Activated T-cell treated with anti-CD3 and anti-CD28 coated beads, Interleukin-2, amount 50 U/mL, for 48 hours (primary cell): ENCODE results near the gene NEK5.
"Not testable (repeated sequence)": the region's sequence is repeated elsewhere in the genome, so short reads cannot be mapped to it uniquely, and the experiment has no call there.

ENCODE experiments used
- DNase-seq, 2 experiments: peaks; one replicate each; pipeline ENCODE4 v3.0.0-alpha.2; 2020

The NEK5 gene

DNA sequence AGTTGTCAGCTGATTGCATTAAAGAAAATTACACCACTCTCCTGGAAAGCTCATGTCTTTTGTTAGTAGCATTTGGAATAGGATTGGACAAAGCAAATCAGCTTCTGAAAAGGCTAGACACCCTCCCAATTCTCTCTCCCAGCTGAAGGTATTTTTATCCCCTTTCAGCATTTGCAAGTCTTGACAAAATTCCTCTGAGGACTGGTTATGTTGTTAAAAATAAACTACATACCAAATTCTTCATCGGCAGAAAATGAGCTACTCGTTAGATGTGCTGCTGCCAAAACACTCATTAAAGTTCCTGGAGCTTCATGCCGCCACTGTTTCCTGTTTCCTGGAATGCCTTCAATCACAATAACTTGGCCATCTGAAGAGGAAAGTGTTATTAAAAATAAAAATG, 67.3 kb downstream of the NEK5 start:
- no peak for DNase-seq

- DNase-seq = not testable (repeated sequence)
Measured at GRCh38 chr13:52061064-52061463, 67.8 kb downstream of the NEK5 start.

GRCh38 chr13:52053460-52053859, 75.4 kb downstream of the NEK5 start:
- DNase-seq = no peak

DNA sequence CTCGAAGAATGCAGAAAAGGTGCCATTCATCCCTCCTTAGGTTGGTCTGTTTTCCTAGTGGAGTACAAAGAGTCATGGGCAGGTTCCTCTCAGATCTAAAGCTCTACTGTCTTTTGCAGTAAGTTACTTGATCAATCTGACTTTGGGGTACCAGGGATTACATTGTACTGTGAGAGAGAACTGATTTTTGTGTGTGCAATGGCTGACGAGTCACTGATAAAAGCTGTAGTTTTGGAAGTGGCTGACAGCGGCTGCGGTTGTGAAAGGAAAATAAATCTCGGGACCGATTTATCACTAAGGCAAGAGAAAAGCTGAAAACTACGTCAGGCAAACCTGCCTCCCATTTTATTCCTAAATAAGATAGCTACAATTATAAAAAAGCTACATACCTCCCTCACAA, 77.5 kb downstream of the NEK5 start:
- DNase-seq = no peak

GRCh38 chr13:52048516-52048915, 80.4 kb downstream of the NEK5 start:
- DNase-seq = no peak

- DNase-seq = no peak
Measured at GRCh38 chr13:52047463-52047862, 81.4 kb downstream of the NEK5 start.

DNA sequence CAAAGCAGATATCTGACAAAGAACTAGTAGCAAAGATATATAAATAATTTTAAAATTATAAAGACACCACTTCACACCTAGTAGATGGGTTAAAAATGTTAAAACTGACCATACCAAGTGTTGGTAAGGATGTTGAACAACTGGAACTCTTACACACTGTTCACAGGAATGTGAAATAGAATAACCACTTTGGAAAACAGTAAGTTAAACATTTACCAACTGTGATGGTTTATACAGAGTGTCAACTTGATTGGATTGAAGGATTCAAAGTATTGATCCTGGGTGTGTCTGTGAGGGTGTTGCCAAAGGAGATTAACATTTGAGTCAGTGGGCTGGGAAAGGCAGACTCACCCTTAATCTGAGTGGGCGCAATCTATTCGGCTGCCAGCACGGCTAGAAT, 85.2 kb downstream of the NEK5 start:
- DNase-seq = no peak

- DNase-seq = no peak
Measured at GRCh38 chr13:52036037-52036436, 92.8 kb downstream of the NEK5 start.

GRCh38 chr13:52034616-52035226, 94.2 kb downstream of the NEK5 start:
- no peak for DNase-seq

- DNase-seq = no peak
Measured at GRCh38 chr13:52033039-52033438, 95.8 kb downstream of the NEK5 start.

- DNase-seq = not testable (repeated sequence)
Measured at GRCh38 chr13:52030401-52030800, 98.5 kb downstream of the NEK5 start.

- no peak for DNase-seq
Measured at GRCh38 chr13:52029569-52029968, 99.3 kb downstream of the NEK5 start.

- no peak for DNase-seq
Measured at GRCh38 chr13:52027832-52028231, 101.0 kb downstream of the NEK5 start.

- DNase-seq = no peak
Measured at GRCh38 chr13:52026246-52026626, 102.6 kb downstream of the NEK5 start.

DNA sequence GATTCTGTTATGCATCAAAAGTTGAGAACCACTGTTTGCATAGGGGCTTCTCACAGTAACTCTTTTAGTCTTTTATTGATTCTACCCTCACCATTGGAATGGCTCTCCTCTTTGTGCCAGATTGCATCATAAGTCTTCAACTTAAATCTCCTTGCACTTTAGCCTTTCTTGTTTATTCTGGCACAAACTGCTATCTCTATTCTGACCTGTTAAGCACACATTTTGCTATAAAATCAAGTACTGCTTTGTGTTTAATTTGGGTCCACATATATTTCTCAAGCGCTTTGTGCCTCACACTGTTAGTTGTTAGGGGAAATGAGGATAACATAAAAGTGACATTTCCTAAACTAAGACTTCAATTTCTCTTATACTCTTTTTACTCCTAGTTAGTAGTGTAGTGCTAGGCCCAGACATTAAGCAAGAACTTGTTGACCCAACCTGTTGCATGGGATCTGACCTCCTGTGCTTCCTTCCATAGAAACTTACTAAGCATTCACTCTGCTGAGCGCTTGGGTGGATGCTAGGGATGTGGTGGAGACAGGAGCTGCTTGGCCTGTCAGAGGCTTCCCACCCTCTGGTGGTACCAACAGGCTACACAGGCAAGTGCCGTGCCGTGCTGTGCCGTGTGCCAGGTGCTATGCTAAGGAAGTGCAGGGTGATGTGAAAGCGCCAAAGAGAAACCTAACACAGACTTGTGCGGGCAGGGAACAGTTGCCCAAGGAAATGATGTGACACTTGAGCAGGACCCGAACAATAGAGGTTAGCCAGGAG, 103.2 kb downstream of the NEK5 start:
- no peak for DNase-seq

DNA sequence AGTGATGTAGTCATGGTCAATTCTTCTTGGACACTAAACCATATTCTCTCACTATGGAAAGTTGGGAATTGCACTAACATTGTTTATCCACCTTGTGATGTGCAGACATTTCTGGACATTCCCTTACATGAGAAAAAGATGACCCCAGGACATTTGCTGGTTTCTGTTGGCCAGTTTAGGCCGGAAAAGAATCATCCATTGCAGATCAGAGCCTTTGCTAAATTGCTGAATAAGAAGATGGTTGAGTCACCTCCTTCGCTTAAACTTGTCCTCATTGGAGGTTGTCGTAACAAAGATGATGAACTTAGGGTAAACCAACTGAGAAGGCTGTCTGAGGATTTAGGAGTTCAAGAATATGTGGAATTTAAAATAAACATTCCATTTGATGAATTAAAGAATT, 104.4 kb downstream of the NEK5 start, which contains the start of gene UTP14C:
UTP14C (plus strand) TSS at position 211 of the 400 bp plus-strand sequence. CDS start 4,114 bp downstream, outside the sequence.
- DNase-seq = no peak

DNA sequence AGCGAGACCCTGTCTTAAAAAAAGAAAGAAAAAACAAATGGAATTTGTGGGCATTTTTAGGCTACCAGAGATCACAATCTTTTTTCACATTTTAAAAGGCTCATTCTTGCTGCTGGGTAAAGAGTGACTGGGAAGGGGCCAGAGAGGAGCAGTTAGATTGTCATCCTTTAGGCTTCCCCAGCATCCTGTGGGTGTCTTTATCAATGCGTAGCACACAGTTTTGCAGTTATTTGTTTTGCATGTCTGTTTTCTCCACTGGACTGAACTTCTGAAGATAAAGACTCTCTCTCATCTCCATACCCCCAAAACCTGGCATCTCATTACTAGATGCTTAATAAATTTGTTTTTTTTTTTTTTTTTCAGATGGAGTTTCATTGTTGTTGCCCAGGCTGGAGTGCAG, 106.5 kb downstream of the NEK5 start:
- no peak for DNase-seq

DNA sequence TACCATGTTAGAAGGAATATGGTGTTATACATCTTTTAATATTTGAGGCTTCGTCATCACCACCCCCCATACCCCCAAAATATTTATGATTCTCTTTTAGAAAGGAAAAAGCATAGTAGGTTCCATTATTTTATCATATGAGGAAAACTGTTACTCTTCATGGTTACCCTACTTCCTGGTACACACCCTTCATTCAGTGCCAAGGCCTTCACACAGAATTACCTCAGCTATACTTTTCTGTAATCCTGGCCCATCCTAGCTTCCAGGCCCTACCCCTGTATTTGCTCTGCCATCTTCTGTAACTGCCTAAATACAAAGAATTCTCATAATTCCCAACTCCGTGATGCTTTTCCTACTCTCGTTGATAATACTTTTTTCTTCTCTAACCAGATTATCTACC, 108.7 kb downstream of the NEK5 start:
- DNase-seq = no peak

DNA sequence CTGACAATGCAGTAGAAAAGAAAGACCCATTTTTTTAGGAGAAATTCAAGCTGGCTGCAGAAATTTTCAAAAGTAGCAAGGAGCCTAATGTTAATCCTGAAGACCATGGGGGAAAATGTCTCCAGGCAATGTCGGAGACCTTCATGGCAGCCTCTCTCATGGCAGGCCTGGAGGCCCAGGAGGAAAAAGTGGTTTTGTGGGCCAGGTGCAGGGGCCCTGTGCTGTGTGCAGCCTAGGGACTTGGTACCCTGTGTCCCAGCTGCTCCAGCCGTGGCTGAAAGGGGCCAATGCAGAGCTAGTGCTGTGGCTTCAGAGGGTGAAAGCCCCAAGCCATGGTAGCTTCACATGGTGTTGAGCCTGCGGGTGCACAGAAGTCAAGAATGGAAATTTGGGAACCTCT, 112.6 kb downstream of the NEK5 start:
- DNase-seq = no peak

DNA sequence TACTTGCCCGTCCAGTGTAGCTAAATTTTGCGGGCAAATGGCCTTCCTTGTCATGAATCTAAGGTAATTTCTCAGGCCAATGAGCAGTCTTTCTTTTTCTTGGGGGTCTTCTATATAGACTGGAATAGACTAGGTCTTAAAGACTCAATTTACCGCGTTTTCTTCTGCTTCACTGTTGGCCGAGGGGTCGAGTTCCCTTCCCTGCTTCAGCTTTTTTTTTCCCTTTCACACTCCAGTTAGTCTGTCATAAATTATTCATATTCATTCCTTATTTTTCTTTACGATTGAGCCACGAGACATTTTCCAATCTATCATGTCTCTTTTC, 116.4 kb downstream of the NEK5 start:
- DNase-seq = no peak

DNA sequence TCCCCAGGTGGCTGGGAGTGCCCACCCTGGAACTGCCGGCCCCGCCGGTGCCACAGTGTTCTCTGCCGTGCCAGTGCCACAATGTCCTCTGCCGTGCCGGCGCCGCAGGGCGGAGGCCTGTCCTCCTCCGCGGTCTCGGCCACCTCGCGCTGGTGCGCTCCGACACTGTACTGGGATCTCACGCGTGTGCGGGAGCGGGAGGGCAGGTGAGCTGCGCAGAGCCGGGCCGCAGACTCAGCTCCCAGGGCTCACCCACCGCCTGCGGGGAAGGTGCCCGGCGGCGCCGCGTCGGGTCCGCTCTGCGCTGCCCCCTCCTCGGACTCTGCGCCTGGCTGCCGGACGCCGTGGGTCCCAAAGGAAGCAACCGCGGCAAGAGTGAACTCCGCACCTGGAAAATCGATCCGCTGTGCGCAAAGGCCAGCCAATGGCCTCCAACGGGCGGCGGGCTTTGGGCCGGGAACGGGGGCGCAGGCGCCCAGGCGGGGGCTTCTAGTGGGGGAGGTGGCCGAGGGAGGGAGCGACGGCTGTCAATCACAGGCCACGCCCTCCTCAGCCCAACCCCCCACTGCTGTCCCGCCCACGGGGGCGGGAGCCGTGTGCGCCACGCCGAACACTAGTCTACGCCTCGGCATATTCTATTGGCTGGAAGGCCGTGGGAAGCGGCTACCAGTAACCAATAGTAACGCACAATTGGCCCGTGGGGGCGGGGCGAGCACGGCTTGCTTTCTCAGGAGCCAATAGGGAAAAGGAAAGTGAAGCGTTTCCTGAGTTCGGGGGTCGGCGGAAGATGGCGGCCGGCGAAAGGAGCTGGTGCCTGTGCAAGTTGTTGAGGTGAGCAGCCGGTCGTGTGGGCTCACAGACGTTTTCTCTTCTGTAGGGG, 117.0 kb downstream of the NEK5 start, which contains the start of gene ALG11:
ALG11 (plus strand) TSS at position 767 of the 880 bp plus-strand sequence; CDS start at position 788, 21 bp downstream.
- peak; percentile 100 for DNase-seq

GRCh38 chr13:52010890-52011631, 117.8 kb downstream of the NEK5 start, which contains the start of gene ATP7B:
Gene ATP7B (minus strand): TSS chr13:52011450. CDS start chr13:52011337, 113 bp downstream.
- DNase-seq = peak; percentile 41 to 56

DNA sequence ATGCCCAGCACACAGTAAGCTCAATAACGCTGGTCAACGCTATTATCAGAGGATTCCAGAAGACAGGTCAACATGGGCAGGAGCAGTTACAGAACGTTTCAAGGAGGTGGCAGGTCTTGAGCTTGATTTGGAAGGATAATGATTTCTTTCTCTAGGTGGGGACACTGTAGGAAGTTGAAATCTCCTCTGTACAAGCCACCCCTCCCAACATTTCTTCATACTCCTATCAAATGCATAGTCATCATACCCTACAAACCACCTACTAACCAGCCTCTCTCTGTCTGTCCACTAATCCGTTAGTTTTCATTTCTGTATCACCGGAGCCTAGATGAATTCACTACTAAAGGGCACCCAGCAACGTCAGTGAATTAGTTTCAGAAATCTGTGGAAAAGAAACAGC, 118.9 kb downstream of the NEK5 start:
- DNase-seq = no peak
